T-helper 1 cell treated with Interleukin-12 subunit alpha and Interleukin-12 subunit beta and Interleukin-4 antibody, amounts not matched to agents 30 μg/mL and 1 μg/mL, for 36 hours (primary cell): ENCODE measurements around the gene TDRD10.
"Not testable (repeated sequence)": the region's sequence is repeated elsewhere in the genome, so short reads cannot be mapped to it uniquely, and the experiment has no call there.

ENCODE experiments used
- H3K27ac Mint-ChIP-seq: one replicate; pipeline ENCODE4 v1.8.0; 2021; ENCODE audit warnings: mild to moderate bottlenecking, mixed read lengths
- H3K27me3 Mint-ChIP-seq: one replicate; pipeline ENCODE4 v1.8.0; 2021; ENCODE audit warnings: low read depth, mixed read lengths
- H3K36me3 Mint-ChIP-seq: one replicate; pipeline ENCODE4 v1.8.0; 2021; ENCODE audit warnings: low read depth, mixed read lengths
- H3K4me1 Mint-ChIP-seq: one replicate; pipeline ENCODE4 v1.8.0; 2021; ENCODE audit warnings: low read depth, mixed read lengths
- H3K4me3 Mint-ChIP-seq: one replicate; pipeline ENCODE4 v1.8.0; 2021; ENCODE audit warnings: mild to moderate bottlenecking, moderate library complexity, mixed read lengths
- H3K9me3 Mint-ChIP-seq: one replicate; pipeline ENCODE4 v1.8.0; 2021; ENCODE audit warnings: mixed read lengths

Gene TDRD10

GRCh38 chr1:154469844-154470560, 32.0 kb upstream of the TDRD10 start:
- no peak overlapping the region for H3K4me3 Mint-ChIP-seq
- no peaks in the 10 kb centered on the region for H3K27me3 Mint-ChIP-seq
- peaks cover 25% of the 10 kb centered on the region for H3K4me1 Mint-ChIP-seq
- no peaks in the 10 kb centered on the region for H3K9me3 Mint-ChIP-seq
- H3K36me3 Mint-ChIP-seq, result no peaks in the 10 kb centered on the region
- no peak overlapping the region for H3K27ac Mint-ChIP-seq

GRCh38 chr1:154471304-154471703, 30.7 kb upstream of the TDRD10 start:
- H3K27me3 Mint-ChIP-seq, result no peaks in the 10 kb centered on the region
- no peak overlapping the region for H3K27ac Mint-ChIP-seq
- no peaks in the 10 kb centered on the region for H3K36me3 Mint-ChIP-seq
- no peaks in the 10 kb centered on the region for H3K9me3 Mint-ChIP-seq
- H3K4me3 Mint-ChIP-seq, result no peak overlapping the region
- peaks cover 16% of the 10 kb centered on the region for H3K4me1 Mint-ChIP-seq

GRCh38 chr1:154474802-154475201, 27.2 kb upstream of the TDRD10 start:
- Mint-ChIP-seq H3K36me3 (no peaks in the 10 kb centered on the region), H3K4me3 (no peak overlapping the region), H3K4me1 (peaks cover 6% of the 10 kb centered on the region), H3K27me3 (no peaks in the 10 kb centered on the region), H3K9me3 (no peaks in the 10 kb centered on the region), H3K27ac (no peak overlapping the region)

- Mint-ChIP-seq H3K27ac (no peak overlapping the region), H3K4me1 (peaks cover 8% of the 10 kb centered on the region), H3K27me3 (no peaks in the 10 kb centered on the region), H3K36me3 (no peaks in the 10 kb centered on the region), H3K9me3 (no peaks in the 10 kb centered on the region), H3K4me3 (no peak overlapping the region)
Observed at GRCh38 chr1:154476791-154477190, 25.2 kb upstream of the TDRD10 start.

- Mint-ChIP-seq H3K4me1 (peaks cover 8% of the 10 kb centered on the region), H3K4me3 (no peak overlapping the region), H3K9me3 (no peaks in the 10 kb centered on the region), H3K27me3 (peaks cover under 1% of the 10 kb centered on the region), H3K36me3 (no peaks in the 10 kb centered on the region), H3K27ac (no peak overlapping the region)
Observed at GRCh38 chr1:154478013-154478412, 24.0 kb upstream of the TDRD10 start.

- H3K4me3 Mint-ChIP-seq, result no peak overlapping the region
- H3K4me1 Mint-ChIP-seq, result peaks cover 8% of the 10 kb centered on the region
- H3K27me3 Mint-ChIP-seq, result peaks cover 6% of the 10 kb centered on the region
- no peaks in the 10 kb centered on the region for H3K9me3 Mint-ChIP-seq
- no peak overlapping the region for H3K27ac Mint-ChIP-seq
- H3K36me3 Mint-ChIP-seq, result no peaks in the 10 kb centered on the region
Observed at GRCh38 chr1:154478639-154479038, 23.4 kb upstream of the TDRD10 start.

- no peaks in the 10 kb centered on the region for H3K9me3 Mint-ChIP-seq
- H3K27me3 Mint-ChIP-seq, result peaks cover 6% of the 10 kb centered on the region
- no peak overlapping the region for H3K4me3 Mint-ChIP-seq
- H3K36me3 Mint-ChIP-seq, result no peaks in the 10 kb centered on the region
- H3K27ac Mint-ChIP-seq, result no peak overlapping the region
- peaks cover 7% of the 10 kb centered on the region for H3K4me1 Mint-ChIP-seq
Observed at GRCh38 chr1:154479764-154480421, 22.1 kb upstream of the TDRD10 start.

GRCh38 chr1:154481053-154481452, 21.0 kb upstream of the TDRD10 start:
- no peaks in the 10 kb centered on the region for H3K9me3 Mint-ChIP-seq
- H3K36me3 Mint-ChIP-seq, result no peaks in the 10 kb centered on the region
- no peak overlapping the region for H3K27ac Mint-ChIP-seq
- peaks cover 10% of the 10 kb centered on the region for H3K27me3 Mint-ChIP-seq
- peaks cover 7% of the 10 kb centered on the region for H3K4me1 Mint-ChIP-seq
- H3K4me3 Mint-ChIP-seq, result no peak overlapping the region

- no peaks in the 10 kb centered on the region for H3K9me3 Mint-ChIP-seq
- H3K4me3 Mint-ChIP-seq, result no peak overlapping the region
- no peaks in the 10 kb centered on the region for H3K36me3 Mint-ChIP-seq
- H3K27me3 Mint-ChIP-seq, result peaks cover 17% of the 10 kb centered on the region
- H3K27ac Mint-ChIP-seq, result no peak overlapping the region
- H3K4me1 Mint-ChIP-seq, result peaks cover 3% of the 10 kb centered on the region
Observed at GRCh38 chr1:154483941-154484803, 17.8 kb upstream of the TDRD10 start.

GRCh38 chr1:154485106-154485505, 16.9 kb upstream of the TDRD10 start:
- Mint-ChIP-seq H3K36me3 (no peaks in the 10 kb centered on the region), H3K27ac (no peak overlapping the region), H3K4me1 (no peaks in the 10 kb centered on the region), H3K9me3 (no peaks in the 10 kb centered on the region), H3K27me3 (peaks cover 17% of the 10 kb centered on the region), H3K4me3 (no peak overlapping the region)

- H3K27ac Mint-ChIP-seq, result no peak overlapping the region
- H3K36me3 Mint-ChIP-seq, result no peaks in the 10 kb centered on the region
- H3K4me1 Mint-ChIP-seq, result no peaks in the 10 kb centered on the region
- no peak overlapping the region for H3K4me3 Mint-ChIP-seq
- no peaks in the 10 kb centered on the region for H3K9me3 Mint-ChIP-seq
- H3K27me3 Mint-ChIP-seq, result peaks cover 17% of the 10 kb centered on the region
Observed at GRCh38 chr1:154485910-154486496, 16.0 kb upstream of the TDRD10 start.

GRCh38 chr1:154486756-154487155, 15.3 kb upstream of the TDRD10 start:
- H3K27me3 Mint-ChIP-seq, result peaks cover 23% of the 10 kb centered on the region
- H3K4me3 Mint-ChIP-seq, H3K9me3 Mint-ChIP-seq, H3K36me3 Mint-ChIP-seq, H3K4me1 Mint-ChIP-seq, H3K27ac Mint-ChIP-seq: not testable (repeated sequence)

GRCh38 chr1:154488922-154489321, 13.1 kb upstream of the TDRD10 start:
- Mint-ChIP-seq H3K9me3 (no peaks in the 10 kb centered on the region), H3K27ac (no peak overlapping the region), H3K27me3 (peaks cover 22% of the 10 kb centered on the region), H3K36me3 (no peaks in the 10 kb centered on the region), H3K4me3 (no peak overlapping the region), H3K4me1 (peaks cover 13% of the 10 kb centered on the region)

- H3K9me3 Mint-ChIP-seq, result no peaks in the 10 kb centered on the region
- peaks cover 14% of the 10 kb centered on the region for H3K4me1 Mint-ChIP-seq
- H3K27me3 Mint-ChIP-seq, result peaks cover 22% of the 10 kb centered on the region
- H3K27ac Mint-ChIP-seq, result no peak overlapping the region
- H3K4me3 Mint-ChIP-seq, result no peak overlapping the region
- H3K36me3 Mint-ChIP-seq, result no peaks in the 10 kb centered on the region
Observed at GRCh38 chr1:154489695-154490274, 12.2 kb upstream of the TDRD10 start.
